Thyroid gland (tissue), 4 donors: ENCODE measurements around the gene CCBE1.

Experiments
- POLR2A ChIP-seq, 2 donors: fragments of 450-650 bp; IDR thresholded peaks; one replicate each; pipeline ENCODE4 v1.6.1; 2017; ENCODE audit warnings: antibody characterized with exemption in 2 of 2, mild to moderate bottlenecking in 2 of 2, moderate library complexity in 1 of 2
- TF ChIP-seq, protein P1 (sequence below), 6 experiments: fragments of 200-600 bp in 3 of 6; fragments of 450-650 bp in 3 of 6; sonication (generic) in 3 of 6; IDR thresholded peaks; one replicate each; pipeline ENCODE4 v1.5.1; 2016 to 2019; ENCODE audit warnings: antibody characterized with exemption in 6 of 6, mild to moderate bottlenecking in 2 of 6, inconsistent platforms in 1 of 6, moderate library complexity in 1 of 6

DNA sequence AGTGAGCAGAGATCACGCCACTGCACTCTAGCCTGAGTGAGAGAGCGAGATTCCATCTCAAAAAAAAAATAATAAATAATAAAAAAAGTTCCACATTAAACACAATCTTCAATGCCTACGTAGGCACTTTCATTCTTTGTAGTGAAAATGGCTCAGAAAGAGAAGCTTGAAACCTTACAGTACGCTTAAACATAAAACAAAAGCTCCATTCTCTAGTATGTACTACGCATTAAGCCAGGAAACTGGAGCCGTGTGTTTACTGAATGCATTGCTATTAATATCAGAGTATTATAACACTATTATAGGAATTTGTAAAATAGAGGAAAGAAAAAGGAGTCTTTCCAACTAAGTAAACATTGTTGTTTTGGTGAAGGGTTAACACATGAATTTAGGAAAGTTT, 296.8 kb downstream of the CCBE1 start:
- TF ChIP-seq, protein P1, sequence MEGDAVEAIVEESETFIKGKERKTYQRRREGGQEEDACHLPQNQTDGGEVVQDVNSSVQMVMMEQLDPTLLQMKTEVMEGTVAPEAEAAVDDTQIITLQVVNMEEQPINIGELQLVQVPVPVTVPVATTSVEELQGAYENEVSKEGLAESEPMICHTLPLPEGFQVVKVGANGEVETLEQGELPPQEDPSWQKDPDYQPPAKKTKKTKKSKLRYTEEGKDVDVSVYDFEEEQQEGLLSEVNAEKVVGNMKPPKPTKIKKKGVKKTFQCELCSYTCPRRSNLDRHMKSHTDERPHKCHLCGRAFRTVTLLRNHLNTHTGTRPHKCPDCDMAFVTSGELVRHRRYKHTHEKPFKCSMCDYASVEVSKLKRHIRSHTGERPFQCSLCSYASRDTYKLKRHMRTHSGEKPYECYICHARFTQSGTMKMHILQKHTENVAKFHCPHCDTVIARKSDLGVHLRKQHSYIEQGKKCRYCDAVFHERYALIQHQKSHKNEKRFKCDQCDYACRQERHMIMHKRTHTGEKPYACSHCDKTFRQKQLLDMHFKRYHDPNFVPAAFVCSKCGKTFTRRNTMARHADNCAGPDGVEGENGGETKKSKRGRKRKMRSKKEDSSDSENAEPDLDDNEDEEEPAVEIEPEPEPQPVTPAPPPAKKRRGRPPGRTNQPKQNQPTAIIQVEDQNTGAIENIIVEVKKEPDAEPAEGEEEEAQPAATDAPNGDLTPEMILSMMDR (IDR thresholded peaks at IDR 0.05): no peak
- TF ChIP-seq POLR2A (IDR thresholded peaks at IDR 0.05): no peak
